HEK293 (cell line): Measurements from ENCODE around the gene PALS2.

Experiments
- ZBTB20 ChIP-seq: fragments of 450-650 bp; formaldehyde crosslinking; IDR thresholded peaks from 2 replicates; pipeline ENCODE4 v1.5.1; 2016; ENCODE audit warnings: missing biosample characterization, missing genetic modification characterization
- ZNF433 ChIP-seq: fragments of 450-650 bp; formaldehyde crosslinking; IDR thresholded peaks from 2 replicates; pipeline ENCODE4 v1.5.1; 2016; ENCODE audit warnings: missing biosample characterization, missing genetic modification characterization, low read depth
- ZNF600 ChIP-seq: fragments of 450-650 bp; formaldehyde crosslinking; IDR thresholded peaks from 2 replicates; pipeline ENCODE4 v1.5.1; 2016; ENCODE audit warnings: missing biosample characterization, missing genetic modification characterization

DNA sequence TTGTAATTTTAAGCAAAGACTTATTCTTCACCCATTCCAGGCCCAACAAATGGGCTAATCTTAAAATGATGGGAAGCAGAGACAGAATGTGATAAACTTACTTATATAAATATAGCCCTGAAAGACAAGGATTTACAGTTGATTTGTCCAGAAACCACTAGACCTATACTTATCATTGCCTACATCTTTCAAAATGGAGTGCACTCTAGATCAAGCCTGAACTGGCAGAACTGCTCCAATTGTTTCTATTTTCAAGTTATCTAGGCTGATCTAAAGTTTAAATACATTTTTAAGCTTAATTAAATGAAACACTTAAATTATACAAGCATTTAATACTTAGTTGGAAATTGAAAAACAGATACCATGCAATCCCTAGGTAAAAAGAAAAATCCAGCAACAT is 24.9 kb upstream of the PALS2 start:
- no peak for TF ChIP-seq ZBTB20 (tag by site-specific recombination)
- no peak for TF ChIP-seq ZNF433 (tag by site-specific recombination)
- no peak for TF ChIP-seq ZNF600 (tag by site-specific recombination)
